GM18520 (cell line): ENCODE data around the gene ATP7A.
"Not testable (repeated sequence)": the region's sequence is repeated elsewhere in the genome, so short reads cannot be mapped to it uniquely, and the experiment has no call there.

Experiments used
- ATAC-seq: cut with Tn5 transposase; IDR thresholded peaks from one replicate; pipeline ENCODE4 v1.9.1; 2021; ENCODE audit not compliant: unreplicated experiment

Gene ATP7A

DNA sequence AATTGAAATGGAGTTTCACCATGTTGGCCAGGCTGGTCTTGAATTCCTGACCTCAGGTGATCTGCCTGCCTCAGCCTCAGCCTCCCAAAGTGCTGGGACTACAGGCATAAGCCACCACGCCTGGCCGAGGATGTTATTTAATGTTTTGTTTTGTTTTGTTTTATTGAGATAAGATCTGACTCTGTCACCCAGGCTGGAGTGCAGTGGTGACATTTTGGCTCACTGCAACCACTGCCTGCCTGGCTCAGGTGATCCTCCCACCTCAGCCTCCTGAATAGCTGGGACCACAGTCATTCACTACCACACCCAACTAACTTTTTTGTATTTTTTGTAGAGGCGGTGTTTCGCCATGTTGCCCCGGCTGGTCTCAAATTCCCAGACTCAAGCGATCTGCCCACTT, 34.5 kb downstream of the ATP7A start:
- not testable (repeated sequence) for ATAC-seq

DNA sequence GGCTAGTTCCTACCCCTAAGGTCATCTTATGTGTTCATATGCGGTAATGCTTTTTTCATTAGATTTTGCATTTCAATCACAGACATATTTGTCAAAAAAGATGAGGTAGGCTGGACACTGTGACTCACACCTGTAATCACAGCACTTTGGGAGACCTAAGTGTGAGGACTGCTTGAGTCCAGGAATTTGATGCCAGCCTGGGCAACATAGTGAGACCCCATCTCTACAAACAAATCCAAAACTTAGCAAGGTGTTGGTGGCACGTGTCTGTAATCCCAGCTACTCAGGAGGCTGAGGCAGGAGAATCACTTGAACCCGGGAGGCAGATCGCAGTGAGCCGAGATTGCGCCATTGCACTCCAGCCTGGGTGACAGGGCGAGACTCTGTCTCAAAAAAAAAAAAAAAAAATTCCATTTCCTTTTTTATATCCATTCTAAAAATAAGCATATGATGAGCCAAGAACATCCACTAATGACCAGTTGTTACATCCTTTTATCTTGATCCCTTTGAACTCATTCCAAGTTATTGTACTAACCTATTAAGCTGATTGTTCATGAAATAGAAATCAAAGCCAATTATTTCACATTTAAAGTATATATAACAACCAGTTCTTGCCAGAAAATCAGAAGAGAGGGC, 35.5 kb downstream of the ATP7A start:
- no peak for ATAC-seq

DNA sequence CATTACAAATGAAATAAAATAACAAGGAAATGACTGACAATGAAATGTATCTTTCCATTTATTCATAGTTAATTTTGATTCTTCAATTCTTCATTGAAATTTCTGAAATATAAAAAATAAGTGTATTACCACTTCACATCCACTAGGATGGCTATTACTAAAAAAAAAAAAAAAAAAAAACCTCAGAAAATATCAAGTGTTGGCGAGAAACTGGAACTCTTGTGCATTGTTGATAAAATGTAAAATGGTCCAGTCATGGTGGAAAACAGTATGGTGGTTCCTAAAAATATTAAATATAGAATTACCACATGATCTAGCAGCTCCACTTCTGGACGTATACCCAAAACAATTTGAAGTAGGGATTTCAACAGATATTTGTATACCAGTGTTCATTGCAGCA, 36.1 kb downstream of the ATP7A start:
- ATAC-seq = no peak

DNA sequence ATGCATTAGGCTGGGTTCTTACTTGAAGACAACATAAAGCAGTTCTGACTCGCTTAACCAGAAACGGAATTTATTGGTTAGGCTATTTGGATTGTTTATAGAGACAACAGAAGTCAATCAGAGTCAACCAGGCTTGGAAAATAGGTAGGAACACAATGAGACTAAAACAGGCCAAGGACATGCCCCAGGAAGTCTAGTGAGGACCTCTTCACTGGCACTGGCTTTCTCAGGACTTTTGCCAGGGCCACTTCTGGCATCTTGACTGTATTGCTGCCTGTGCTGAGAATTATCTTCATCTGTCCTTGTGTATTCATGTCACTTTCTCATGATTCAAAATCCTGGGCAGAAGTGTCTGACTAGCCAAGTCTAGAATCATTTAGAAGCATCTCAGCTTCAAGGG, 39.3 kb downstream of the ATP7A start:
- ATAC-seq = no peak

DNA sequence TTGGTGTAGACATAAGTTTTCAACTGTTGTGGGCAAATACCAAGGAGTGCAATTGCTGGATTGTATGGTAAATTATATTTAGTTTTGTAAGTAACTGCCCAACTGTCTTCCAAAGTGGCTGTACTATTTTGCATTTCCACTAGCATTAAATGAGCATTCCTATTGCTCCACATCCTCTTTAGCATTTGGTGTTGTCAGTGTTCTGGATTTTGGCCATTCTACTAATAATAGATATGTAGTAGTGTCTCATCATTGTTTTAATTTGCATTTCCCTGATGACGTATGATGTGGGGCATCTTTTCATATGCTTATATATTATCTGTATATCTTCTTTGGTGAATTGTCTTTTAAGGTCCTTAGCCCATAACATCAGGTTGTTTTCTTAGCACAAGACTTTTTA, 41.7 kb downstream of the ATP7A start:
- ATAC-seq = no peak

DNA sequence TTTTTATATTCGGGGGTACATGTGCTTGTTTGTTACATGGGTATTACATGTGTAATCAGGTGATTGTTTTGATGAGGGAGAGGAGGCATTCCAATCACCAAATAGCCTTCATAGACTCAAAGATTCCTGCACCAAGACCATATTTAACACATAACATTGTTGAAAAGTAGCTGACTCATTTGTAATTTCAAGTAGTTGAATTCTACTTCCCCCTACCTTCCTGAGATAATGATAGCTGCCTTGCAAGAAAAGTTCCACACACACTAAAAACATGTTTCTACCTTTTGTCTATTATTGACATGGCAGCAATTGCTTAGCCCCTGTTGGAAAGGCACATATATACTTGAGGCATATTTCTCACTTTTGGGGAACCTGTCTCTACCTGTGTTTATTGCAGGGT, 42.8 kb downstream of the ATP7A start:
- no peak for ATAC-seq

DNA sequence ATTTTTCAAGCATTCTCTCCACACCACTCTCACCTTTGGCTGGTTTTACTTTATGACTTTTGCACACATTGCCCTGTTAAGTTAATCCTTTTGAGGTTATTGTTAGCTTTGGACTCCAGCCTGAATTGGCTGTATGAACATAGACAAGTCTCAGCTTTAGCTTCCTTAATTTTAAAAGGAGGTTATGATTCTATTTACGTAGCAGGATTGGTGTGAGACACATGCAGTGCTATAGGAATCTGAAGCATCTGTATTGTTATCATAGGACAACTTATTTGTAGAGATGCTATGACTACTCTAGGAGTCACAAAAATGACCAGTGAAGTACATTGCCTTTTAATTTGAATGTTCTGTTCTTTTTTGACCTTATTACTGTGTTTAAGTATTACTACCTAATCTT, 43.2 kb downstream of the ATP7A start:
- no peak for ATAC-seq

DNA sequence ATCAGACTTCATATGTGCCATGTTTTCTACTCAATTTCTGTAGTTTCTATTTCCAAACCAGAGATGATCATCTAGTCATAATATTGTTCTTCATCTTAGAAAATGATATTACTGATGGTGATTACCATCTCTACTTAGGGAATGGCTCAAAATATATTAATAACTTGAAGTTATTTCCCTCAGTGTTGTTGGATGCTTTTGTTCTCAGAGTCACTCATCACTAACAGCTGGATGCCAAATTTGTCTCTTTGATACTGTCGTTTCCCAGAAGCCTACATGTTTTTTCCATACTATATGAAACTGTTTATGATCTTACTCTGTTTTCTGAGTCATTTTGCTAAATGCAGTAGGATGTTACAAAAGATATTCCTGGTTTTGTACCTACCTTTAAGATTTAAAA, 50.1 kb downstream of the ATP7A start:
- ATAC-seq = no peak

DNA sequence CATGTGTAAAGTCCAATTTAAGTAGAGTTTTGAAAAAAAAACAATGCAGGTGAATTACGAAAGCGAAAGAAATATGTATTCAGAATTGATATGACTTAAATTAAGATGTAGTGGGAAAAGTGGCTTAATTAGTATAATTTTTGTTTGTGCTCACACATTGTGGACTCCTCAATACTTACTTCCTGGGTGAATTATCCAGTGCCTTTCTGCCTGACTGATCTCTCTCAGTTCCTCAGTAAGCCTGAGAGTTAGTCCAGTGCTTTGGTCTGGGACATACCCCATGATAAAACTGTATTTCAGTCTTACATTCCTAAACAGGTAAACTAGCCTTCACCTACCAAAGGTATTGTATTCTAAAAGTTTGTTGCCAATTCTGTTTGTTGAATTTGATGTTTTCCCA, 50.6 kb downstream of the ATP7A start:
- ATAC-seq = no peak

DNA sequence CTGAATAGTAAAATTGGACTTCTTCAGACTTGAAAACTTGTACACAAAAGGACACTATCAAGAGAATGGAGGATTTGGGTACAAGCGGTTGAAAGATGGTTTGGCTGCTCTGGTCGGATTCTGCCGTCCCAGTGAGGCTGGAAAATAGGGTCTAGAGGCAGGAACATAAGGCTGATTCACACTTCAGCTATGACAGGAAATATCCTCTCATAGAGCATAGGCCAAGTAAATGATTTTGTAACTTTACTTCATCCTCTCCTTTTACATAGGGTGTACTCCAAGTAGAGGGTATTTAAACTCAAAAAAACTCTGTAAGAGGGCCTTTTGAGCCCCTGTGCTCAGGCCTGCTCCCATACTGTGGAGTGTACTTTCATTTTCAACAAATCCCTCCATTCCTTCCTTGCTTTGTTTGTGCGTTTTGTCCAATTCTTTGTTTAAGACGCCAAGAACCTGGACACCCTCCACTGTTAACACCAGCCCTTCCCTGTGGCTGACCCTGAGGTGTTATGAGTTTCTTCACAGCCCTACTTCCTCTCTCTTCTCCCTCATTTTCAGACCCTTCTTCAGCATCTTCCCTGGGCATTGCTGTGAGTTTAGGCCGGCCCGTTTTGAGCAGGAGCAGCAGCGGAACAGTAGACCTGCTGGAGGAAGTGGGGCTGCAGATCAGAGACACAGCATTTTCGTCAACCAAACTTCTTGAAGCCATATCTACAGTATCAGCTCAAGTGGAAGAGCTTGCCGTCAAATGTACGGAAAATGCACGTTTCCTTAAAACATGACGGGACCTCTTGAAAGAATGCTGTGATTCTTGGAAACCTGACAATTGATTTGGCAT, 51.8 kb downstream of the ATP7A start:
- ATAC-seq = no peak

DNA sequence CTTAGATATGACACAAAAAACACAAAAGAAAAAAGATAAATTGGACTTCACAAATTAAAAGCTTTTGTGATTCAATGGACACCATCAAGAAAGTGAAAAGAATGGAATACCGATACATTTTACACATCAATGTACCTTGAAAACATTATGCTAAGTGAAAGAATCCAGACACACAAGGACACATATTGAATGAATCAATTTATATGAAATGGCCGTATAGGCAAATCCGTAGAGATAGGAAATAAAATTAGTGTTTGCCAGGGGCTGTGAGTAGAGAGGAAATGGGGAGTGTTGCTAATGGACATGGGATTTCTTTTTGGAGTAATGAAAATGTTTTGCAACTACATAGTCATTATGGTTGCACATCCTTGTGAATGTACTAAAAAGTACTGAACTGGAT, 55.9 kb downstream of the ATP7A start:
- ATAC-seq = no peak

DNA sequence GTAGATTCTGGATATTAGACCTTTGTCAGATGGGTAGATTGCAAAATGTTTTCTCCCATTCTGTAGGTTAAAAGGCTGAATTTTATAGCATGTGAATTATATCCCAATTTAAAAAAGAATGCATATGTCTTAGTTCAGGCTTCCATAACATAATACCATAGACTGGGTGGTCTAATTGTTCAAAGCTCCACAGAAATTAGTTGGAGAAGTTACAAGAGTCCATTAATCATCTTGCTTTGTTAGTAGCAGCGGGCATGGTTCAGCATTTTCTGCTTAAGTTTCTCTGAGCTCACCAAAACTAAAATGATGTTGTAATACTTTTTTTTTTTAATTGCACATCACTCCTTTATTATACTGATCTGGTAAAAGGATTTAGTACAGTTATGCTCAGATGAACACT, 57.1 kb downstream of the ATP7A start:
- ATAC-seq = no peak

DNA sequence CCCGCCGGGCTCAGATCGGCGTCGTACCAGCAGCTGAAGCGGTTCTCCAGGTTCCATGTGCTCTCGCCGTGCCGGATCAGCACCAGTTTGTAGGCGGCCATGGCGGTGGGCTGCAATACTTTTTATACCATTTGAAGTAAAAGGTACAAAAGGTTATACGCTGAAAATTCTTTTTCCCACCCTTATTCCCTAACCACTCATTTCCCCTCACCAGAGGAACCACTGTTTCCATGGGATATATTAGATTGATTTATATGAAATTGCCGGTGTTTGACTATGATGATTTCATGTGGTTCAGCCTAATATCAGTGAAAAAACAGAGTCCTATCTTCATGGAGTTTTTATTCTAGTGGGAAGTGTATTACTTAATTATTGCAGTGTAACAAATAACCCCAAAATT, 59.0 kb downstream of the ATP7A start, which contains the start of gene PGAM4:
Gene PGAM4, minus strand, starts transcription at position 101 of the 400 bp plus-strand sequence. Its CDS starts 0 bp downstream, at position 101.
- ATAC-seq = no peak

DNA sequence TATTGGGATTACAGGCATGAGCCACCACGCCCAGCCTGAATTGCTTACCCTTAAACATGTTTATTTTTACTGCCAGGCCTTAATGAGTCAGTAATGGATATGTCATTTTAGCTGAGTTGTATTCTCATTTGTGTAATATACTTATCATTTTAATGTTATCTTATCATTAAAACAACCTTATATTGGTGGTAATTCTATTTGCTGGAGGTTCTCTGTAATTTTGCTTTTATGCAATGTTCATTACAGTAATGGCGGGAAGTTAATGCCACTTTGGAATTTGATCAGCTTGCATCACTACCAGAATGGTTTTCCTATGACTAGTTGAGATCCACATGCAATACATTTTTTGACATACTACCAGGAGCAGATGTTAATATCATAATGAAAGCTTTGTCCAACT, 65.3 kb downstream of the ATP7A start:
- ATAC-seq = no peak

DNA sequence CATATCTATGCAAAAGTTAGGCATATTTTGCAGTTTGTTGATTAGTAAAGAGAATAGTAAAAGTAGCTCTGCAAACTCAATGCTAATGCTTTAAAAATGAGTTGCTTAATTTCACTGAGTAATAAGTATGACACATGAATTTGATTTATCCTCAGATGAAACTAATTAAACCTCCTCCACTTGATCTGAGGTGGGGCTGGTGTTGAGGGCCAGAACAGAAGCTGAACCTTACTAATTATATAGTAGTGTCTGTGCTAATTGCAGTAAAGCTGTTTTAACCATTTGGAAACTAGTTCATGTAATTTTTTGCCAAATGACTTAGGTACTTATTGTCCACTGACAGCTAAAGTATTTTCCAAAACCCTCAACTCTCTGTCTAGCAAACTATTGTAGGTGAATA, 66.6 kb downstream of the ATP7A start:
- ATAC-seq = no peak

DNA sequence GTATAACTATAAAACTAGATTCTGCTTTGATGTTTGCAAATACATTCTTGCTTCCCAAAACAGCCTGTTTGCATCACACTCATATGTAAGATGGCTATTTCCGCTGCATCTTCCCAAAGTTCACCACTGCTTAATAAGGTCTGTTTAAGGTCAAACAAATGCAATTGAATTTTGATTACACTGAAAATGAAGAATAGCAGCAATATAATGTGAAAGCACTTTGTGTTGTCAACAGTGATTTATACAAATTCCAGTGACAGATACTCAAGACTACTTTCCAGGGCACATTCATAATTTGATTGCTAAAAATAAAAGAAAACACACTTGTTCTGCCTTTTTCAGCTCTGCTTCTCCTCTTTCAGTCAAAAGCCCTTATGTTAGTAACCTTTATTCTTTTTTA, 67.0 kb downstream of the ATP7A start:
- no peak for ATAC-seq

DNA sequence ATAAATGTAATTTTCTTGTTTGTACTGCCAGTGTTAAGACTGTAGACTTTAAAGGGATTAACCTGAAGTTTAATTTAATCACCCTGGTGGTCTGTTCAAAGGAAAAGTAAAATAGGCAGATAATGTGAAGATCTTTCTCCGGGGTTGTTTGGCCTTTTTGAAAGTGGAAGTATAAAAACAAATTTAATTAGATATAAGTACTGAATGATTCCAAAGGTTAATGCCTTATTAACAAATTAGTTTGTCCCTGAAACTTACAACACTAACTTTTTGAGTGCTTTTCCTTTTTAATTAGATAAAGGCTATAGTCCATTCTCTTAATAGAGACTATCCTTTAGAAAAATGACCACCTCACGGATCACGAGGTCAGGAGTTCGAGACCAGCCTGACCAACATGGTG, 69.4 kb downstream of the ATP7A start:
- ATAC-seq = no peak

DNA sequence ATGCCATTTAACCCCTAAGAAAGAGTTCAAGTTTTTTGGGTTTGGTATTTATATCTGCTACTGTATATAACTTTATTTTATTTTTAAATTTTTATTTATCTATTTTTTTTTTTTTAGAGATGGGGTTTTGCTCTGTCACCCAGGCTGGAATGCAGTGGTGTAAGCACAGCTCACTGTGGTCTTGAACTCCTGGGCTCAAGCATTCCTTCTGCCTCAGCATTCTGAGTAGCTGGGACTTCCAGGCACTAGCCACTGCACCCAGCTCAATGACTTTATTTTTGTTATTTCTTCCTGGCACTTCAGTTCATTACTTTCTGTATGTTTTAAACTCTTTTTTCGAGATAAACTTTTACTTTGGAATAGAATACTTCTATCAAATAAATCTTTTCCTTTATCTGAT, 101.4 kb downstream of the ATP7A start:
- no peak for ATAC-seq

DNA sequence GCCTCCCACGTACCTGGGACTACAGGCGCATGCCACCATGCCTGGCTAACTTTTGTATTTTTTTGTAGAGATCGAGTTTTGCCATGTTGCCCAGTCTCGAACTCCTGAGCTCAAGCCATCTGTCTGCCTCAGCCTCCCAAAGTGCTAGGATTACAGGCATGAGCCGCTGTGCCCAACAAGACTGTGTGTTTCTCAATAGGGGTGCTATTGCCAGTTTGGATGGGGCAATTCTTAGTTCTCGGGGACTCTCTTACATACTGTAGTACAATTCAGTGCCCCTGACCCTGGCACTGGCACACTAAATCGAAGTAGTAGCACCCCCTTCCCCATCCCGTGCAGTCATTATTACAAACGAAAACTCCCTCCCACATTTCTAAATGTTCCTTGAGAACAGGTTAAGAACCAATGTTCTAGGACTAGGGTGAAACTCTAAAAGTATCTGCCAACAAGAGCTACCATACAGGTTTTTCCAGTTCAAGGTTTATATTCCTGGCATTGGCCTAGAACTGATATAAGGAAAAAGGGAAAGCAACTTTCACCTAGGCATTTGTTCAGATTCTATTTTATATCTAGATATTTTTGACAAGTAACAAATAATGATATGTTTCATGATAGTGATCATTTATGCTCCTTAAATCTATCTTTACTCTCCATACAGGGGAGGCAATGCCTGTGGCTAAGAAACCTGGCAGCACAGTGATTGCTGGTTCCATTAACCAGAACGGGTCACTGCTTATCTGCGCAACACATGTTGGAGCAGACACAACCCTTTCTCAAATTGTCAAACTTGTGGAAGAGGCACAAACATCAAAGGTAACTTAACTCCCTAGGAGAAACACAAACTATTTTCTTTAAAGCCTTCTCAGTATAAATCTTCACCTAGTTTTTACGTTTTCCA, 109.3 kb downstream of the ATP7A start:
- ATAC-seq = no peak

DNA sequence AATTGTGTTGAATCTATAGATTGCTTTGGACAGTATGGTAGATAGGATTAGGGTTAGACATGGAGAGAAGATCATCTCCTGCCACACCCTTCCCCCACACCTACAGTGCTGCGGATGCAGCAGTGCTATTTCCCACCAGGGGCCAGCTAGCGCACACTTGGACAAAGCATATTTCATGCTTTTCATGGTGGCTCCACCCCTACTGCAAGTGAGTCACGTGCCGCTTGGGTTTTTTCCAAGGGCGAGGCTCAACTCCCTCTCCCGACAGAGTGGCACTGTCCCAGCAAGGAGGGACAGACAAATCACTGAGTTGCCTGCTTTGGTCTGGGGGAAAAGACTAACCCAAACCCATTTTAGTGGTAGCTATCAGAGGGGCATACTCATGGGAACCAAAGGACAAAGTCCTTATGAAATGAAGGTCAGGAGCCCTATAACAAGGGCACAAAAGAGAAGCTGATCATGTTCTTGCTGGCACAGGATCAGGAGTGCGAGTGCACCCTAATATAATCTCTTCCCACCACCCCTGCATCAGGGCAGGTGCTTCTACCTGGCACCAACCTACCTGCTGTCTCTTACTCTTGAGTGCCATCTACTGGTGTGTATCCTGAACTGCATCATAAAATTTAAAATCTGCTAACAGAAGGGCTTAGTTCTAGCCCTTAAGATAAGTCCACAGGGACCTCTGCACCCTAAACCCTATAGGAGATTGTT, 114.0 kb downstream of the ATP7A start:
- ATAC-seq = no peak

DNA sequence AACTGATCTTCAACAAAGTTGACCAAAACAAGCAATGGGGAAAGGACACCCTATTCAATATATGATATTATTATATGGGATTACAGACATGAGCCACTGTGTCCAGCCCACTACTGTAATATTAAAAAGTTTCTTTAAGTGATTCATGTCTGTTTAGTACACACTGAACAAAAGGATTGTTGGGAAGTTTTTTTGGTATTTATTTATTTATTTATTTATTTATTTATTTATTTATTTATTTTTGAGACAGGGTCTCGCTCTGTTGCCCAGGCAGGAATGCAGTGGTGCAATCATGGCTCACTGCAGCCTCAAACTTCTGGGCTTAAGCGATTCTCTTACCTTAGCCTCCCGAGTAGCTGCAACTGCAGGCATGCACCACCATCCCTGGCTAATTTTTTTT, 117.3 kb downstream of the ATP7A start:
- no peak for ATAC-seq
